KOPT-K1 (cell line): ENCODE results near the gene CA5B.

Source experiments
- H3K27ac ChIP-seq: fragments of 200-600 bp; sonication (generic); 2 replicates; pipeline ENCODE4 v1.5.1; 2016; ENCODE audit warnings: antibody characterized with exemption, mild to moderate bottlenecking, low read depth, low read length; ENCODE audit not compliant: poor library complexity, severe bottlenecking
- H3K36me3 ChIP-seq: fragments of 200-600 bp; sonication (generic); 2 replicates; pipeline ENCODE4 v1.5.1; 2017; ENCODE audit warnings: antibody characterized with exemption, mild to moderate bottlenecking, low read length, moderate library complexity; ENCODE audit not compliant: insufficient read depth
- H3K9me3 ChIP-seq: fragments of 200-600 bp; sonication (generic); 2 replicates; pipeline ENCODE4 v1.5.1; 2017; ENCODE audit warnings: antibody characterized with exemption, low read length, mild to moderate bottlenecking; ENCODE audit not compliant: insufficient read depth, poor library complexity, severe bottlenecking

The CA5B gene

DNA sequence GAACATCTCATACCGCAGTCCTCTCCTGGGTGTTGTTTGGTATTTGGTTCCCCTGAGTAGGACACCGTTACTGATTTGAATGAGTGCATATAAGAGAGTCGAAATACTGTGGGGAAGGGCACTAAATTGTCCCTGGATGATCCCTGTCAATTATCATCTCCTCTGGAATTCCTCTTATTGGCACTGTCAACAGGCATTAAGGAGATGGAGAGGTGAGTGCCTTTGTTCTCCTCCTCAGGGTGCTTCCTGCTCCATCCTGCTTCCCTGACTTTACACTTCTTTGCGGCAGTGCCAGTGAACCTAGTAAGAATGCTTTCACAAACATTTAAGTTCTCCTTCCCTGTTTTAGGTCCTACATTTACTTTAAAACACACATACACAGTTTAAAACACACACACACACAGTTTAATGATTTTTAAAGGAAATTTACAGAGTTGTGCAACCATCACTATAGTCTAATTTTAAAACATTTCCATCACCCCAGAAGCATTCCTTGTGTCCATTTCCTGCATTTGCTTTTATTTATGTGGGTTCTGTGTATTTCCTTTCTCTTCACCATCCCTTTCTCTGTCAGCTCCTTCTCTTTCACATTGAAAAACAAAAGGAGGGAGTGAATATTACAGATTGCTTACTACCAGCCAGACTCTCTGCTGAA lies 31.4 kb downstream of the CA5B start:
- H3K36me3 ChIP-seq: no peaks in the 10 kb centered on the region
- no peaks in the 10 kb centered on the region for H3K9me3 ChIP-seq
- H3K27ac ChIP-seq: no peak overlapping the region

- H3K27ac ChIP-seq: peak overlapping the region; percentile 87
- no peaks in the 10 kb centered on the region for H3K9me3 ChIP-seq
- H3K36me3 ChIP-seq: no peaks in the 10 kb centered on the region
Measured at GRCh38 chrX:15781961-15782699, 44.1 kb downstream of the CA5B start.

DNA sequence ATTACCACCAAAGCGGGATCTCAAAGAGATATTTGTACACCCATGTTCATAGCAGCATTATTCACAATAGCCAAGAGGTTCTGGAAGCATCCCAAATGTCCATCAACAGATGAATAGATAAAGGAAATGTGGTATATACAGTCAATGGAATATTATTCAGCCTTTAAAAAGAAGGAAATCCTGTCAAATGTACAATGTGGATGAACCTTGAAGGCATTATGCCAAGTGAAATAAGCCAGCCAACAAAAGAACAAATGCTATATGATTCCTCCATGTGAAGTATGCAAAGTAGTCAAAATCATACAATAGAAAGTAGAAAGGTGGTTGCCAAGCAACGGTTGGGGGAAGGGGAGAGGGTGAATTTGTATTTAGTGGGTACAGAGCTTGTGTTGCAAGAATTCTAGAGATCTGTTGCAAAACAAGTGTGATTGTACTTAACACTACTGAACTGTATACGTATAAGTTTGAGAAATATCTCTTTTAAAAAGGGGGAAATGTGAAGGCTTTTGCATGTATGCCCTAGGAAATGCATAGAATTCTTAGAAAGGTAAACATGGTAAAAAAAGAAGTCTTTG lies 47.2 kb downstream of the CA5B start:
- H3K27ac ChIP-seq: no peak overlapping the region
- no peaks in the 10 kb centered on the region for H3K9me3 ChIP-seq

GRCh38 chrX:15786915-15787314 lies 48.8 kb downstream of the CA5B start:
- no peaks in the 10 kb centered on the region for H3K9me3 ChIP-seq
- no peak overlapping the region for H3K27ac ChIP-seq
- no peaks in the 10 kb centered on the region for H3K36me3 ChIP-seq

More for the DNA sequence above, 47.2 kb downstream of the CA5B start:
- H3K36me3 ChIP-seq: no peaks in the 10 kb centered on the region

DNA sequence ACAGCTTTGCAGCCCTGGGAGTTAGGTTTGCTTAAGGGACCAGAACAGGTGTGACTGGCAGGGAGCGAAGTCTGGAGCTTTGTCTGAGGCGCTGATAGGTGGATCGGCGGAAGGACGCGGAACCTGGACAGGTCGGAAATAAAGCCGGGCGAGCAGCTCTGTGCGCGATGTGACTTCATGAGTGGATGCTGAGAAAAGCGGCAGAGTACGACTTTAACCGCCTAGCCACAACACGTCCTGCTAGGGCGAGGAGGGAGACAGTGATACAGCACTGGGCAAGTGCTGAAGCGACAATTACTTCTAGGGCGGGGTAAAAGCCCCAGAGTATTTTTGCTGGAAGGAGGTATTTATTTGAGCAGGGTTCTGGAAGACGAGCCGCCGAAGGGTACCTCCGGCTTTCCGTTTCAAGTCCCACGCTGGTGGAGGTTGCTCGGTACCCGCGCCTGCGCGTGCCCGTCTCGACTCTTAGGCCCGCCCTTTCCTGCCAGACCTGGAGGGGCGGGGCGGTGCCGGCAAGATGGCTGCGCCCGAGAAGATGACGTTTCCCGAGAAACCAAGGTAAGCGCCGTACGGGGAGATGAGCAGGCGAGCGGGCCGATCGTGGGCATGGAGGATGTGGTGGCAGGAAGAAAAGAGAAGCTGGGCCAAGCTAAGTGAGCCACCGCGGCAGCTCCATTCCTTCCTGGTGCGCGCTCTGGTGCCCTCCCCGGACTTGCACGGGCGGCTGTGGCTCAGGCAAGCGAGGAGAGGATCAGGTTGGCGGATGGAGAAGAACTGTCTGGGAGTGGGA lies 52.1 kb downstream of the CA5B start, which contains the start of gene ZRSR2:
TSS of gene ZRSR2 (plus strand) at position 506 of the 790 bp plus-strand sequence. CDS start at position 518, 12 bp downstream.
- Histone ChIP-seq H3K36me3 (peaks cover 12% of the 10 kb centered on the region), H3K27ac (peak within 1 kb of the TSS; percentile 80), H3K9me3 (no peaks in the 10 kb centered on the region)

DNA sequence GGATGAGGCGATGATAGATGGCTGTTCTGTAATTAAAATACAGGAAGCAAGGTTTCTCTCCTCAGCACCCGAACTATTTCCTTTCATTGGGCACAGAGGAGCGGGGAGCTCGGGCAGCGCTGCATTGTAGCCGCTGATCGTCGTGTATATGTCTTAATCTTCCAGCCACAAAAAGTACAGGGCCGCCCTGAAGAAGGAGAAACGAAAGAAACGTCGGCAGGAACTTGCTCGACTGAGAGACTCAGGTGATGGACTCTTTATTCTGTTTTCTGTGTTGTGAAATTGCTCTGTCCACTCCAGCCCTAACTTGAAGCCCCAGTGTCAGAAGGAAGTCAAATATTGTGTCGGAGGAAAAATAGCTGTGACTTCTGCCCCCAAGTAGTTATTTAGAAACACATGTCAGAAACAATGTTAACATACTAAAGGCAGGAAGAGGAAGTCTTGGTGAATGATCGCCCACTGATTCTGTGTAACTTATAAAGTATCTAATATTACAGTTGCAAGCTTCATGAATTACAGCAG lies 52.8 kb downstream of the CA5B start:
- peak overlapping the region; percentile 80 for H3K27ac ChIP-seq

GRCh38 chrX:15797707-15798106 lies 59.6 kb downstream of the CA5B start:
- Histone ChIP-seq H3K36me3 (peaks cover 43% of the 10 kb centered on the region), H3K27ac (no peak overlapping the region), H3K9me3 (no peaks in the 10 kb centered on the region)

More for the DNA sequence above, 52.8 kb downstream of the CA5B start:
- Histone ChIP-seq H3K9me3 (no peaks in the 10 kb centered on the region), H3K36me3 (peaks cover 17% of the 10 kb centered on the region)

DNA sequence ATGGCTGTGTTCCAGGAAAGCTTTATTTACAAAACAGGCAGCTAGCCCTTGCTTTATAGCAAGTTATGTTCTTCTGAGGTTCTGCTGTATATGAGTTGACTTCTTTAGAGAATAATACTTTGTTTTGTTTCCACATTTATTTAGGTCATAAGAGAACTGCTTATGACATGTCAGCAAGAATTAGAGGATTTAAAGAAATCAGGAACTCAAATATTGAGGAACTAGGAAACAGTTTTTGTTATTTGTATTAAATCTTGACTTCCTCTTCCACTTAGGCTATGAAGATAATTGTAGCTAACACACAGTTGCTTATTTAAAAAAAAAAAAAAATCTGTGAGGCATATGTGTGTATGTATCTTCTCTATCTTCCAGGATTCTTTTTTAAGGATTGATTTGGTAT lies 66.5 kb downstream of the CA5B start:
- Histone ChIP-seq H3K9me3 (no peaks in the 10 kb centered on the region), H3K36me3 (peaks cover 54% of the 10 kb centered on the region), H3K27ac (no peak overlapping the region)

- Histone ChIP-seq H3K9me3 (no peaks in the 10 kb centered on the region), H3K27ac (no peak overlapping the region), H3K36me3 (peaks cover 68% of the 10 kb centered on the region)
Measured at GRCh38 chrX:15808254-15808653, 70.2 kb downstream of the CA5B start.

- H3K36me3 ChIP-seq: peaks cover 65% of the 10 kb centered on the region
- no peaks in the 10 kb centered on the region for H3K9me3 ChIP-seq
- H3K27ac ChIP-seq: no peak overlapping the region
Measured at GRCh38 chrX:15812192-15812938, 74.3 kb downstream of the CA5B start.

- no peak overlapping the region for H3K27ac ChIP-seq
- peaks cover 64% of the 10 kb centered on the region for H3K36me3 ChIP-seq
- no peaks in the 10 kb centered on the region for H3K9me3 ChIP-seq
Measured at GRCh38 chrX:15813416-15813815, 75.3 kb downstream of the CA5B start.

GRCh38 chrX:15814771-15815365 lies 76.8 kb downstream of the CA5B start:
- H3K9me3 ChIP-seq: no peaks in the 10 kb centered on the region
- H3K27ac ChIP-seq: no peak overlapping the region
- H3K36me3 ChIP-seq: peaks cover 56% of the 10 kb centered on the region

DNA sequence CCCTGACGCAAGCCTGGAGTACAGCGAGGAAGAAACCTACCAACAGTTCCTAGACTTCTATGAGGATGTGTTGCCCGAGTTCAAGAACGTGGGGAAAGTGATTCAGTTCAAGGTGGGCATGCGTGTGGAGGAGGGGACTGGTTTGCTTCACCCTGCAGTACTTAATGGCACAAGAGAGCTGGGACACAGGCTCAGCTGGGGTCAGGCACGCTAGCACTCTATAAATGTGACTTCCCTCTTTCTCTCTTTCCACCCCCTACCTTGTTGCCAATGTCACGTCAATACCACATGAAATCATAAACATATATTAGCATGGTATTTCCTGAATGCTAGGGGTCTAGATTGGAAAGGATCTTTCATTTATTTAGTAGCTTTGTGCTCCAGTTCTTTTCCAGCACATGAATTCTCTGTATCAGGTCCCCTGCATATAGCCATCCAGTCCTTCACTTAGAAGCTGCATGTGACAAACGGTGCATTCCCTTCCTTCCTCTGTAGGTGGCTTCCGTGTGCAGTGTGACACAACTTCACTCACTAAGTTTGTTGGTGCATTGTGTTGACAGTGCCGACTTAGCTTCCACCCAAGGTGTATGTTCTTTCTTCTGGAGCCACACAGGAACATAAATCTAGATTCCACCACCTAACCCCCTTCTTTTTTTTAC lies 77.8 kb downstream of the CA5B start:
- Histone ChIP-seq H3K9me3 (no peaks in the 10 kb centered on the region), H3K27ac (no peak overlapping the region), H3K36me3 (peaks cover 57% of the 10 kb centered on the region)
